ENCODE data around the gene BLTP3A.
"Not testable (repeated sequence)": the region's sequence is repeated elsewhere in the genome, so short reads cannot be mapped to it uniquely, and the experiment has no call there.

The BLTP3A gene, protein sequence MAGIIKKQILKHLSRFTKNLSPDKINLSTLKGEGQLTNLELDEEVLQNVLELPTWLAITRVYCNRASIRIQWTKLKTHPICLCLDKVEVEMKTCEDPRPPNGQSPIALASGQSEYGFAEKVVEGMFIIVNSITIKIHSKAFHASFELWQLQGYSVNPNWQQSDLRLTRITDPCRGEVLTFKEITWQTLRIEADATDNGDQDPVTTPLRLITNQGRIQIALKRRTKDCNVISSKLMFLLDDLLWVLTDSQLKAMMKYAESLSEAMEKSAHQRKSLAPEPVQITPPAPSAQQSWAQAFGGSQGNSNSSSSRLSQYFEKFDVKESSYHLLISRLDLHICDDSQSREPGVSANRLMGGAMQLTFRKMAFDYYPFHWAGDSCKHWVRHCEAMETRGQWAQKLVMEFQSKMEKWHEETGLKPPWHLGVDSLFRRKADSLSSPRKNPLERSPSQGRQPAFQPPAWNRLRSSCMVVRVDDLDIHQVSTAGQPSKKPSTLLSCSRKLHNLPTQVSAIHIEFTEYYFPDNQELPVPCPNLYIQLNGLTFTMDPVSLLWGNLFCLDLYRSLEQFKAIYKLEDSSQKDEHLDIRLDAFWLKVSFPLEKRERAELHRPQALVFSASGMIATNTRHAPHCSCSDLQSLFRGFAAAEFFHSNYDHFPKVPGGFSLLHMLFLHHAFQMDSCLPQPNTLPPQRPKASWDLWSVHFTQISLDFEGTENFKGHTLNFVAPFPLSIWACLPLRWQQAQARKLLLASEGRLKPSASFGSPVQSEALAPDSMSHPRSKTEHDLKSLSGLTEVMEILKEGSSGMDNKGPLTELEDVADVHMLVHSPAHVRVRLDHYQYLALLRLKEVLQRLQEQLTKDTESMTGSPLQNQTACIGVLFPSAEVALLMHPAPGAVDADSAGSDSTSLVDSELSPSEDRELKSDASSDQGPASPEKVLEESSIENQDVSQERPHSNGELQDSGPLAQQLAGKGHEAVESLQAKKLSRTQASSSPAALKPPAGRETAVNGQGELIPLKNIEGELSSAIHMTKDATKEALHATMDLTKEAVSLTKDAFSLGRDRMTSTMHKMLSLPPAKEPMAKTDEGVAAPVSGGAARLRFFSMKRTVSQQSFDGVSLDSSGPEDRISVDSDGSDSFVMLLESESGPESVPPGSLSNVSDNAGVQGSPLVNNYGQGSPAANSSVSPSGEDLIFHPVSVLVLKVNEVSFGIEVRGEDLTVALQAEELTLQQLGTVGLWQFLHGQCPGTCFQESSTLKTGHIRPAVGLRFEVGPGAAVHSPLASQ (N-terminal part only)

DNA sequence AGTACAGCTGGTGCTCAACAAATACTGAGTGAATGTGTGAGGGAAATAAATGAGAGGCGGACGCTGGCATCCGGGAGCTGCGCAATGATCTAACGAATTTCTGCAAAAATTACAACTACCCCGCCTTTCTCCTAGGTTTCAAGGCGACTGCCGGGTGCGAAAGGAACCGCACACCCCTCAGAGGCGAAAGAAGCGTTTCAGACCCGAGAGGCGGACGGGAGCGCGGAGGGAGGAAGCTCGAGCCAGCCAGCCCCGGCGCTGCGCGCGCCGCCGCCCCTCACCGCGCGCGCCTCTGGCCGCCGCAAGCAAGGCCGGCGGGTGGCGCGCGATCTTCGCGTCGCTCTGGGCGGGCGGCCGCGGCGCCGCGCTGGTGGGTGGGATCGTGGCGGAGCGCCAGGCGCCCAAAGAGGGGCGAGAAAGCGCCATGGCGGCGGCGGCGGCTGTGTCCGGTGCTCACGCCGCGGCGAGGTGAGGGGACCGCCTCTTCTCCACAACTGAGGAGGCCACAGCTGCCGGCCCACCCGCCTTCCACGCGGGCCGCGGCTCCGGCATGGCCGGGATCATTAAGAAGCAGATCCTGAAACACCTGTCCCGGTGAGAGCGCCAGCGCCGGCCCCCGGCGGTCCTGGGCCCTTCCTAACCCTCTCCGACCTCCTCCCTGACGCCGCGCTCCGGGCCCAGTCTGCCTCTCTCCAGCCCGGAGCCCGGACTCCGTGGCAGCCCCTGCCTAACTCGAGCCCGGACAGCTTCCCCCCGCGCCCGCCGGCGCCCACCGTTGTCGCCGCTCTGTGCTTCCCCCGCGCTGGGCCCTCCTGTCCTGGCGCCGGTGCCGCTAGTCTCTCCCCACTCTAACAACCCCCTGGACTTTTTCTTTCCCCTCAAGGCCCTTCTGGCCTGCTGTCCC is at the start of gene BLTP3A:
Gene BLTP3A, plus strand, starts transcription at position 383 of the 904 bp plus-strand sequence. Its CDS starts 168 bp downstream, at position 551.
- DNase-seq: peak; percentile 74

DNA sequence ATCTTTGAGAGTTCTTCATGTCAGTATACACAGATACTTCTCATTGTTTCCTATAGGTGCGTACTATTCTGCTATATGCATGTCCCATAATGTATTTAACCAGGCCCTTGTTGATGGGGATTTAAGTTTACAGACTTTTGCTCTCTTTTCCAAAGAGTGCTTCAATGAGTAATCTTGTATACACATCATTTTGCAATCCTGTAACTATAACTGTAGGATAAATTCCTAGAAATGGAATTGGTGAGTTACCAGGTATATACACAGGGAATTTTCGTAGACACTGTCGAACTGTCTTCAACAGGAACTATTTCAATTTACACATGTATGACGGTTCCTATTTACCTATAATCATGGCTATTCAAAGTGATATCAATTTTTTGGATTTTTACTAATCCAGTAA is 49.8 kb upstream of the BLTP3A start:
- no peak for DNase-seq

DNA sequence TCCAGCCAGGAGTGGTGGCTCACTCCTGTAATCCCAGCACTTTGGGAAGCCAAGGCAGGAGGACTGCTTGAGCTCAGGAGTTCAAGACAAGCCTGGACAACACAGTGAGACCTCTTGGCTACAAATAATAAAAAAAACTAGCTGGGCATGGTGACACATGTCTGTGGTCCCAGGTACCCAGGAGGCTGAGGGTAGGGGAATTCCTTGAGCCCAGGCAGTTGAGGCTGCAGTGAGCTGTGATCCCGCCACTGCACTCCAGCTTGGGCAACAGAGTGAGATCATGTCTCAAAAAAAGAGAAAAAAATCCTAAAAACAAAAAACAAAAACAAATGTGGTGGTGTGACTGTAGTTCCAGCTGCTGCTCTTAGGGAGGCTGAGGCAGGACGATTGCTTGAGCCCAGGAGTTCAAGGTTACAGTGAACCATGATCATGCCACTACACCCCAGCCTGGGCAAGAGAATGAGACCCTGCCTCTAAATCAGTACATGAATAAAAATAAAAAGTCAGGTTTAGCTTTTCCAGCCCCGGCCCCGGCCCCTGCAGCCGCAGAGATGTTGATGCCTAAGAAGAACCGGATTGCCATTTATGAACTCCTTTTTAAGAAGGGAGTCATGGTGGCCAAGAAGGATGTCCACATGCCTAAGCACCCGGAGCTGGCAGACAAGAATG is 48.1 kb upstream of the BLTP3A start:
- no peak for DNase-seq

DNA sequence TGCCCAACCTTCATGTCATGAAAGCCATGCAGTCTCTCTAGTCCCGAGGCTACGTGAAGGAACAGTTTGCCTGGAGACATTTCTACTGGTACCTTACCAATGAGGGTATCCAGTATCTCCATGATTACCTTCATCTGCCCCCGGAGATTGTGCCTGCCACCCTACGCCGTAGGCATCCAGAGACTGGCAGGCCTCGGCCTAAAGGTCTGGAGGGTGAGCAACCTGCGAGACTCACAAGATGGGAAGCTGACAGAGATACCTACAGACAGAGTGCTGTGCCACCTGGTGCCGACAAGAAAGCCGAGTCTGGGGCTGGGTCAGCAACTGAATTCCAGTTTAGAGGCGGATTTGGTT is 47.6 kb upstream of the BLTP3A start:
- not testable (repeated sequence) for DNase-seq

DNA sequence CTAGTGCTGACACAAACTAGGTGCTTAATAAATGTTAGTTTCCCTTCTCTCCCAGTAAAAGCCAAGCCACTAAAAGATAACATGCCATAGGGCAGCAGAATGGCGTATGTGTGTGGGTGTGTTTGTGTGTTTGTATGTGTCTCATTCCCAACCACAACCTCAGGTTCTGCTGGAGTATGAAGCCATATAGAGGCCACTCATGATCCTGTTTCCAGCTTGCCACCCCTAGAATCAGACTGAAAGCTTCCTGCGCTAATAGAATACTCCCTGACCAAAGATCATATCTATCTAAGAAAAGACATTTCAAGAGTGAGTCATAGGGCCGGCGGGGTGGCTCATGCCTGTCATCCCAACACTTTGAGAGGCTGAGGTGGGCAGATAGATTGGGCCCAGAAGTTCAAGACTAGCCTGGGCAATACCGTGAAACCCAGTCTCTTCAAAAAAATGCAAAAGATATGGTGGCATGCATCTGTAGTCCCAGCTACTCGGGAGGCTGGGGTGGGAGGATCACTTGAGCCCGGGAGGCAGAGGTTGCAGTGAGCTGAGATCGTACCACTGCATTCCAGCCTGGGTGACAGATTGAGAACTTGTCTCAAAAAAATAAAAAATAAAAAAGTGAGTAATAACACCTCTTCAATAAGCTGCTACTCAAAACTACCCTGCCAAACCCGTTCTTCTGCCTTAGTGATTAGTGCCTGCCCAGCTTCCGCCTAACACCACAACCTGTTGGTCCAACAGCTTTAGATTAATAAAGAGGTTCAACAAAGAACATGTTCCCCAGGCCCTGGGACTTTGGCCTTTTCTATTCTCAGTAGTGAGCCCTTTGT is 46.4 kb upstream of the BLTP3A start:
- no peak for DNase-seq

DNA sequence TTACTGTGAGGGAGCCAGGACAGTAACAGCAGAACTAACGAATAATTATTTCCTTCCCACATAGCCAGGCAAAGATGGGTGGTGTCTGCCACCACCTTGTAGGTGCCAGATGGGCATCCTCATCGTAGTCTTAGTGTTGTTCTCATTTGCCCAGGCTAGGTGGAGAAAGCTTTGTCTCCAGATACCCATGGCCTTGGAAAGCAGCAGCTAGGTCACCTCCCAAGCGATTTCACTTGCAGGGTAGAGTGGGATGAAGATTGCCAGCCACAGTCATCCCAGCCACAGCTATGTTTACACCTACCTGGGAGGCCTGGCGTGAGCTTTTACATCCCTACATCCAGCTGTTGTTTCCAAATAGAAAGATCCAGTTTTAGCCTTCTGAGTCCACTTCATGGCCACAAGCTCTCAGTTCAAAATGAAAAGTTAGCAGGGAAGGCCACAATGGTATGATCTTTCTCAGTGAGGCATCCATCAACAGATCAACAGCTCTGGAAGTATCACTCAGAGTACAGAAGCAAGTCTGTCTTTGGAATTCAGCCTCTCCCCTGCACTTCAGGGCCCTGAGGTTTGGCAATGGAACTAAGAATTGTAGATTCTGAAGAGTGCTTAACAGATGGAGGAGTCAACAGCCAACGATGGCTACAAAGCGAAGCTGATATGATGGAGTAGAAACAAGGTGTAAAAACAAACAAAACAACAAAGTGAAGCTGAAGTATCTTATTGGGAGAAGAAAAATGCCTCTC is 45.6 kb upstream of the BLTP3A start:
- no peak for DNase-seq

DNA sequence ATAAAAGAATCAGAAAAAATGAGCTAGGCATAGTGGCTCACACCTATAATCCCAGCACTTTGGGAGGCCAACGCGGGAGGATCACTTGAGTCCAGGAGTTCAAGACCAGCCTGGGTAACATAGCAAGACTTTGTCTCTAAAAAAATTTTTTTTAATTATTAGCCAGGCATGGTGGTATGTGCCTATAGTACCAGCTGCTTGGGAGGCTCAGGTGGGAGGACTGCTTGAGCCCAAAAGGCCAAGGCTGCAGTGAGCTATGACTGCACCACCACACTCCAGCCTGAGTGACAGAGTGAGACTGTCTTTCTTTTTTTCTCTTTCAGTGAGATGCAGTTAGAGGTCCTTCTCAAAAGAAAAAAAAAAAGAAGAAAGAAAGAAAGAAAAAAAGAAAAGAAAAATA is 43.1 kb upstream of the BLTP3A start:
- no peak for DNase-seq

DNA sequence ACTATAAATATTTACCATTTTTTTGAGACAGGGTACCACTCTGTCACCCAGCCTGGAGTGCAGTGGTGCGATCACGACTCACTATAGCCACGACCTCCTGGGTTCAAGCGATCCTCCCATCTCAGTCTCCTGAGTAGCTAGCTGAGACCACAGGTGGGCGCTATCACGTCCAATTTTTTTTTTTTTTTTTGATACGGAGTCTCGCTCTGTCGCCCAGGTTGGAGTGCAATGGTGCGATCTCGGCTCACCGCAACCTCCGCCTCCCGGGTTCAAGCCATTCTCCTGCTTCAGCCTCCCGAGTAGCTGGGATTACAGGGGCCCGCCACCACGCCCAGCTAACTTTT is 35.4 kb upstream of the BLTP3A start:
- peak; percentile 53 for DNase-seq

DNA sequence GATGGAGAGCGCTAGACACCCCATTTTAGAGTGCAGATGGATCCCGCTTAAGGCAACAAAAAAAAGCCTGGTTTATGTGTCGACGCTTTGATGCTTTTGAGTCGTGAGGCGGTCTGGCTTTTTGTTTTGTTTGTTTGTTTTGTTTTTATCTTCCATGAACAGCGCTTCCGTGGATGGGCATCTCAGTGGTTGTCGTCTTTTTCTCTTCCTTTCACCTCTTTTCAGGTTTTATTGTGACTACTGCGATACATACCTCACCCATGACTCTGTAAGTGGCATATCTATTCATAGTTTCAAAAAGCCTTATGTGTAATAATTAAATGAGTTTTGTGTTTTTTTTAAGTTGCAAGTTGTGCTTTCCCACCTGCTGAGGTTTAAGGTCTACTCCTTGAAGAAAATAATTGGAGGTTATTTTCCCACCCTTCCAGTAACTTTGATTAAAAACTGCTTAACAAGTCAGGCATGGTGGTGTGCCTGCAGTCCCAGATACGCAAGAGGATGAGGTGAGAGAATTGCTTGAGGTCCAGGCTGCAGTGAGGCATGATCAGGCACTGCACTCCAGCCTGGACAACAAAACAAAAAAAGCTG is 34.1 kb upstream of the BLTP3A start:
- DNase-seq: no peak

DNA sequence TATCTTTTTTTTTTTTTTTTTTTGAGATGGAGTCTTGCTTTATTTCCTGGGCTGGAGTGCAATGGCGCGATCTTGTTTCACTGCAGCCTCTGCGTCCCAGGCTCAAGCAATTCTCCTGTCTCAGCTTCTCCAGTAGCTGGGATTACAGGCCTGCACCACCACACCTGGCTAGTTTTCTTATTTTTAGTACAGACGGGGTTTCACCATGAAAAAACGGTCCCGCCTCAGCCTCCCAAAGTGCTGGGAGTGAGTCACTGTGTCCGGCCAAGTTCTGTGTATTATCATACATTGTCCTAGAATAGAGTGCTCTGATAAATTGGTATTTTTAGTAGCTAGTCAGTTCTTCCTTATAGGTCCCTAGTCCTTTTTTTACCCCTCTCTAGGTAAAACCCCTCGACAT is 31.8 kb upstream of the BLTP3A start:
- no peak for DNase-seq

DNA sequence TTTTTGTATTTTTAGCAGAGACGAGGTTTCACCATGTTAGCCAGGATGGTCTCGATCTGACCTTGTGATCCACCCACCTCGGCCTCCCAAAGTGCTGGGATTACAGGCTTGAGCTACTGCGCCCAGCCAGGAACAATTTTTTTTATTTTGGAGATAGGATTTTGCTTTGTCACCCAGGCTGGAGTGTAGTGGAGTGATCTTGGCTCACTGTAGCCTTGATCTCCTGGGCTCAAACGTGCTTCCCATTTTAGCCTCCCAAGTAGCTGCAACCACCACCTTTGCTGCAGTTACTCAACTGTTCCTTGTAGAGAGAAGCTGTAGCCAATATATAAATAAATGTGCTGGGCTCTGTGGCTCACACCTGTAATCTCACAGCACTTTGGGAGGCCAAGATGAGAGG is 30.2 kb upstream of the BLTP3A start:
- not testable (repeated sequence) for DNase-seq

DNA sequence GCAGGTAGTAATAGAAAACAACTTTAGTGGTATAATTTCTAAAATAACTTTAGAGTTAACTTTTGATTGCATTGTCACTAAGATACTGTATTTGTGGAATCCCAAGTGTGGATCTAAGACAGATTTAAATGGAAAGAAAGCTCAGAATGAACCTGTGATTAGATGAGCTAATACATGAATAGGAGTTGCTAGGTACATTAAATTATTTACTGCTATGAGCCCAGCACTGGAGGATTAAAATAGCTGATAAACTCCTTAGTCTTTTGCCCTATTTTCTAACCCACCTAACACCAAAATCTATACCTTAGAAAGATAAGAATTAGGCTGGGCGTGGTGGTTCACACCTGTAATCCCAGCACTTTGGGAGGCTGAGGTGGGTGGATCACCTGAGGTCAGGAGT is 23.7 kb upstream of the BLTP3A start:
- DNase-seq: no peak

DNA sequence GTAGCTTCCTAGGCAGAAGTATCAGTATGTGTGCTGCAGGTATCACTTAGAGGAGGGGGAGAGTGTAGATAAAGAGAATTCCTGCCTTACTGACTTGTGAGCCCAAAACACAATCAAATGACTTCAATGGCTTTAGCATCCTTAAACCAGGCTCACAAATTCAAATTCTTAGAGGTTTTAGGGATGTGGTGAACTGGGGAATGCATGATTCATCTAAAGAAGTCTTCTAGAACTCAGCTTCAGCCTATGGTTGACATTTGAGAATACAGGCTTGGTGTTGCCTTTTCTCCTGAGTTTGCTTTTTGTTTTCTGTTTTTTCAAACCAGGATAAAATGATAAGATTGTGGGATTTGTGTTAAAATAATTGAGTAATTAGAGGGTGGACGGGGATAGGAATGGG is 20.2 kb upstream of the BLTP3A start:
- no peak for DNase-seq

DNA sequence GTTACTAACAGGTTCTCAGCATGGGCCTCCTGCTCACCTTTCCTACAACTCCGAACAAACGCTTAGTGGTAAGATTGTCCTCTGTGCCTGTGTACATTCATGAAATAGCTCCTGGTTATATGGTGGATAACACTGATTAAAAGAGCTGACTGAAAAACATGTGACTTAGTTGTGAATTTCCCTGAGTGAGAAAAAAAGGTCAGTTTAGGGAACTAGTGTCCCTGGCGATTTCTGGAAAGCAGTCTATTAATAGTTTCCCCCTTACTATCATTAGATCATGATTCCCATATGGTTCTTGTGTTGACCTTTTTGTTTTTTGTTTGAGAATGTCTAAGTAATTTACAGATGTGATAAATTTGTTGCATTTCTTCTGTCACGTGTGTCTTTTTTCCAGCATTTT is 18.9 kb upstream of the BLTP3A start:
- no peak for DNase-seq

DNA sequence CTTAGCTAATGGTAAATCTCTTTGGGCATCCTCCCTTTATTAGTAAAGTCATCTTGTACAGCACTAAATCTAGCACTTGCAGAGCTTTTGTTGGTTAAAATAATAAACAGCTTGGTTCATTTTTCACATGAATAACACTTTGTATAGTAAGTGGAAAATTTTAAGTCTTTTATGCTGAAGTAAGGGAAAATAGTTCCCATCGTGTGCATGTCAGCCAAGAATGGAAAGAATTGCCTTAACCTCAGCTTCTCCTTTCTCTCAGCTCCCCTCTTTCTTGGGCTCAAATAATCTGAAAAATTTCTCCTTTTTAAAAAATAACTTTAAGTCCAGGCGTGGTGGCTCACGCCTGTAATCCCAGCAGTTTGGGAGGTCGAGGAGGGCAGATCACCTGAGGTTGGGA is 18.0 kb upstream of the BLTP3A start:
- no peak for DNase-seq

DNA sequence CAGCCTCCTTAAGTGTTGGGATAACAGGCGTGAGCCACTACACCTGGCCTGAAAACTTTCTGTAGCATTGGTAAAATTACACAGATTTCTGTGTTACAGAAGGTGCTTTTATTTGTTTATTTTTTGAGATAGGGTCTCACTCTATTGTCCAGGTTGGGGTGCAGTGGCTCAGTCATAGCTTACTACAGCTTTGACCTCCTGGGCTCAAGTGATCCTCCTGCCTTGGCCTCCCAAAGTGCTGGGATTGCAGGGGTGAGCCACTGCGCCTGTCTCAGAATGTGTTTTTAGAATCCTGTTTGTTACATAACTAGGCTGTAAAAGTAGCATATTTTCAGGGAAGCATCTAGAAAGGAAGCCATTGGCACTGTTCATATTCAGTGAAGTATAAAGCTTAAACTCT is 16.9 kb upstream of the BLTP3A start:
- no peak for DNase-seq

DNA sequence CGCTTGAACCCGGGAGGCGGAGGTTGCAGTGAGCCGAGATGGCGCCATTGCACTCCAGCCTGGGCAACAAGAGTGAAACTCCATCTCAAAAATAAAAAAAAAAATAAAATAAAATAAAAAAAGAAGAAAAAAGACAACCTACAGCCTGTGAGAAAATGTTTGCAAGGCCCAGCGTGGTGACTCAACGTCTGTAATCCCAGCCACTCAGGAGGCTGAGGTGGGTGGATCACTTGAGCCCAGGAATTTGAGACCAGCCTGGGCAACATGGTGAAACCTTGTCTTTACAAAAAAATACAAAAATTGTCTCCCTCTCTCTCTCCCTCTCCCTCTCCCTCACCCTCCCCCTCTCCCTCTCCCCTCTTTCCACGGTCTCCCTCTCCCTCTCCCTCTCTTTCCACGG is 6.5 kb upstream of the BLTP3A start:
- not testable (repeated sequence) for DNase-seq

DNA sequence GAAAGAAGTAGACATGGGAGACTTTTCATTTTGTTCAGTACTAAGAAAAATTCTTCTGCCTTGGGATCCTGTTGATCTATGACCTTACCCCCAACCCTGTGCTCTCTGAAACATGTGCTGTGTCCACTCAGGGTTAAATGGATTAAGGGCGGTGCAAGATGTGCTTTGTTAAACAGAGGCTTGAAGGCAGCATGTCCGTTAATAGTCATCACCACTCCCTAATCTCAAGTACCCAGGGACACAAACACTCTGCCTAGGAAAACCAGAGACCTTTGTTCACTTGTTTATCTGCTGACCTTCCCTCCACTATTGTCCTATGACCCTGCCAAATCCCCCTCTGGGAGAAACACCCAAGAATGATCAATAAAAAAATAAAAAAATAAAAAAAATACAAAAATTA is 4.7 kb upstream of the BLTP3A start:
- DNase-seq: not testable (repeated sequence)

DNA sequence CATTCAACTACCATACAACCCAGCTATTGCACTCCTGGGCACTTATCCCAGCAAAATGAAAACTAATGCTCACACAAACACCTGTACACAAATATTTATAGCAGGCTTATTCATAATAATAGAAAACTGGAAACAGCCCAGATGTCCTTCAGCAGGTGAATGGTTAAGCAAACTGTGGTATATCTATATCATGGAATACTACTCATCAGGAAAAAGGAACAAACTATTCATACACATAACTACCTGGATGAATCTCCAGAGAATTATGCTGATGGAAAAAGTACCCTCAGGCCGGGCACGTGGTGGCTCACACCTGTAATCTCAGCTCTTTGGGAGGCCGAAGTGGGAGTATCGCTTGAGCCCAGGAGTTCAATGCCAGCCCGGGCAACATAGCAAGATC is 3.8 kb upstream of the BLTP3A start:
- no peak for DNase-seq
